Measurements from ENCODE around the gene FUT4.
"Not testable (repeated sequence)": the region's sequence is repeated elsewhere in the genome, so short reads cannot be mapped to it uniquely, and the experiment has no call there.

Gene FUT4, protein sequence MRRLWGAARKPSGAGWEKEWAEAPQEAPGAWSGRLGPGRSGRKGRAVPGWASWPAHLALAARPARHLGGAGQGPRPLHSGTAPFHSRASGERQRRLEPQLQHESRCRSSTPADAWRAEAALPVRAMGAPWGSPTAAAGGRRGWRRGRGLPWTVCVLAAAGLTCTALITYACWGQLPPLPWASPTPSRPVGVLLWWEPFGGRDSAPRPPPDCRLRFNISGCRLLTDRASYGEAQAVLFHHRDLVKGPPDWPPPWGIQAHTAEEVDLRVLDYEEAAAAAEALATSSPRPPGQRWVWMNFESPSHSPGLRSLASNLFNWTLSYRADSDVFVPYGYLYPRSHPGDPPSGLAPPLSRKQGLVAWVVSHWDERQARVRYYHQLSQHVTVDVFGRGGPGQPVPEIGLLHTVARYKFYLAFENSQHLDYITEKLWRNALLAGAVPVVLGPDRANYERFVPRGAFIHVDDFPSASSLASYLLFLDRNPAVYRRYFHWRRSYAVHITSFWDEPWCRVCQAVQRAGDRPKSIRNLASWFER

DNA sequence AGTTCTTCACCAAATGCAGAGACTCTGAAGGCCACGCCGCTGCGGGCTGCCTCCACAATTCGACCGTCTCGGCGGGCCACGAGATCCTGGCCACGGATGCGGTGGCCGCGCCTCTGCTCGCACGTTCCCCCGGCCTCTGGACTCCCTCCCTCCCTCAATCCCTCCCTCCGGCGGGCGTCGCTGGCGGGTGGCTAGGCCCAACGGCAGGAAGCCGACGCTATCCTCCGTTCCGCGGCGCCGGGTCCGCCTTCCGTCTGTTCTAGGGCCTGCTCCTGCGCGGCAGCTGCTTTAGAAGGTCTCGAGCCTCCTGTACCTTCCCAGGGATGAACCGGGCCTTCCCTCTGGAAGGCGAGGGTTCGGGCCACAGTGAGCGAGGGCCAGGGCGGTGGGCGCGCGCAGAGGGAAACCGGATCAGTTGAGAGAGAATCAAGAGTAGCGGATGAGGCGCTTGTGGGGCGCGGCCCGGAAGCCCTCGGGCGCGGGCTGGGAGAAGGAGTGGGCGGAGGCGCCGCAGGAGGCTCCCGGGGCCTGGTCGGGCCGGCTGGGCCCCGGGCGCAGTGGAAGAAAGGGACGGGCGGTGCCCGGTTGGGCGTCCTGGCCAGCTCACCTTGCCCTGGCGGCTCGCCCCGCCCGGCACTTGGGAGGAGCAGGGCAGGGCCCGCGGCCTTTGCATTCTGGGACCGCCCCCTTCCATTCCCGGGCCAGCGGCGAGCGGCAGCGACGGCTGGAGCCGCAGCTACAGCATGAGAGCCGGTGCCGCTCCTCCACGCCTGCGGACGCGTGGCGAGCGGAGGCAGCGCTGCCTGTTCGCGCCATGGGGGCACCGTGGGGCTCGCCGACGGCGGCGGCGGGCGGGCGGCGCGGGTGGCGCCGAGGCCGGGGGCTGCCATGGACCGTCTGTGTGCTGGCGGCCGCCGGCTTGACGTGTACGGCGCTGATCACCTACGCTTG is at the start of gene FUT4:
Gene FUT4, plus strand, starts transcription at position 227 of the 951 bp plus-strand sequence. Its CDS starts 213 bp downstream, at position 440.
- DNase-seq: peak; percentile 86 to 97 (median 92)

DNA sequence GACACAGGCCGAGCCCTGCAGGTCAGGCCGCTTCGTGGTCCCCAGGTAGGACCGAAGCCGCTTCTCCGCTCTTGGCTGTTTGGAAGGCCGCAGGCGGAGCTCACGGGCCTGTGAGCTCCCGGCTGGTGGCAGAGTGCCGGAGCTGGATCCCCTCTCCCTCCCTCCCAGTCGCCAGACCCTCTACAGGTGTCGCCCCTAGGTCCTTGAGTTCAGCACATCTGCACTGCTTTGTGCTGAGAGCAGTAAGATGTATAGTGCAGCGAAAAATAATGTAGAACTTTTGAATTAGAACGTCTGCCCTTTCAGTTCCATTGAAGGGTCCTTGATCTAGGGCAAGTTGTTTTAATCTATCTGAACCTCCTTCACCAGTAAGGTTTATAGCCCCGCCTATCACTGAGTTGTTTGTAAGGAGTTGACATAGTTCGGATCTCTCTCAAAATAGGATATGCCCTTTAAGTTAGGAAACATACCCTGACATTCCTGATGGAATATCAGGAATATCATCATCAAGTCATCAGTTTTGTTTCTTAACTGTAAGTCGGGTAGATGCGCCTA is 49.5 kb upstream of the FUT4 start:
- DNase-seq: no peak

DNA sequence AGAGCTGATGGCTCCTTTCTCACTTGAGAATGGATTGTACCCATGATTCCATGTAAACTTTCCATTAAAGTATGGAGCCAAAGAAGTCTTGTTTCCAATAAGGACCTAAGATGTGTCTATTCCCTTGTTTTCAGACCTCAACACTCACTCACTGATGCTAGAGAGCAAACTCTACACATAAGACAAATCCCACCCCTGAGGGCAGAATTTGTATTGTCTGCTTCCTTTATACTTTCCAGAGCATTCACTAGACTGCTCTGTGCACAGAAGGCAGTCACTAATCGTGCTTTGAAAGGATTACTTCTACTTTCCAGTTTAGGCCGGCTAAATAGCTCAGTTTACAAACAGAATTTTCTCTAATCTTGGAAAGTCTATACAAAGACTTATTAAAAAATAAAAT is 43.5 kb upstream of the FUT4 start:
- no peak for DNase-seq

DNA sequence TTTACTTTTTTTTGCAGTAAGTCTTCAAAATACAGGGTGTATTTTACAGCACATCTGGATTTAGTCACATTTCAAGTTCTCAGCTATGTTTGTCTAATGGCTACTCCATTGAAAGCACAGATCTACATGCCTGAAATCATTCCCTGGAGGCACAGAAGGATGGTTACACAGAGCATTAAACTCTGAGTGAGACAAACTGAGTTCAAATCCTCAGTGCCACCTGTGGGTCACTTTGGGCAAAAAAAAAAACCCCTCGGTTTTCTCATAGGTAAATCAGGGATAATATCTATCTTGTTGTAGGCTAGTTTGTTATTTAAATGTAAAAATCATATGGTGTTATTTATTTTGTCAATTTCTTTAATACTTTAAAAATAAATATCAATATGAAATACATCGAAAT is 42.2 kb upstream of the FUT4 start:
- DNase-seq: no peak

DNA sequence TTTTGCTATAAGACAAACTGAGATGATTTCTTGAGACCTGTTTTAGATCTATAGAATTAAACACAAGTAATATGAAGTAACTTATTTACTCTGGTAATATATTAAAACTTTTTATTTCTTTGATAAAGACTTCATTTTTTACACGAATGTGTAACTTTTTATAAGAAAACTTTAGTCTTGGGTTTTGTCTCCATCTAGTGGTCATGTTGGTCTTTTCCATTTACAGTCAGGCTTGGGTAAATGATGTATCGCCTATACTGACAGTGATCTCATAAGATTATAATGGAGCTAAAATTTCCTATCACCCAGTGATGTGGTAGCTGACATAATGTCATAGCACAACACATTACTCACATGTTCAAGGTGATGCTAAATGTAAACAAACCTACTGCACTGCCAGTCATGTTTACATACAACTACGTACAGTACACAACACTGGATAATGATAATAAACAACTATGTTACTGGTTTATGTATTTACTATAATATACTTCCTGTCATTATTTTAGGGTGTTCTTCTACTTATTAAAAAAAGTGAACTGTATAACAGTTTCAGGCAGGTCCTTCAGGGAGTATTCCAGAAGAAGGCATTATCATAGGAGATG is 38.9 kb upstream of the FUT4 start:
- DNase-seq: peak in 2 of 3 experiments; percentile 63 to 81

DNA sequence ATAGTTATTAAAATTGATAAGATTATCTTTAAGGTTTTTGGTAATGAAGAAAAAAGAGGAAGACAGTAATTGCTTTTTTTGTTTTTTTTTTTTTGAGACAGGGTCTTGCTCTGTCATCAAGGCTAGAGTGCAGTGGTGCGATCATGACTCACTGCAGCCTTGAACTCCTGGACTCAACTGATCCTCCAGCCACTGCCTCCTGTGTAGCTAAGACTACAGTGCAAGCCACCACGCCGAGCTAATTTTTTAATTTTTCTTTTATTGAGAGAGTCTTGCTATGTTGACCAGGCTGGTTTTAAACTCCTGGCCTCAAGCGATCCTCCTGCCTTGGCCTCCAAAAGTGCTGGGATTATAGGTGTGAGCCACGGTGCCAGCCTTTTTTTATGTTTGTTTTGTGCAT is 37.2 kb upstream of the FUT4 start:
- not testable (repeated sequence) for DNase-seq

DNA sequence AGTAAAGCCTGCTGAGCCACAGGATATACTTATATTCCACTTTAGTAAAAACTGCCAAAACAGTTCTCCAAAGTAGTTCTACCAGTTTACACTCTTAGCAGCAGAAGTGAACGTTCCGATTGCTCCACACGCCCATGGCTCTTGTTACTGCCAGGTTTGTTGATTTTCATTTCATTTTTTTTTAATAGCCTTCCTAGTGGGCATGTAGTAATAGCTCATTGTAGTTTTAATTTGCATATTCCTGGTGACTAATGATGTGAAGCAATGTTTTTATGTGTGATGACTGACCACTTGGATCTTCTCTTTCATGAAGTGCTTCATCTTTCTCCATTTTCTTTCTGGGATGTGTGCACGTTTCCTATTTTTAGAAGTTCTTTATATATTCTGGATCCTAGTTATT is 36.2 kb upstream of the FUT4 start:
- DNase-seq: no peak

DNA sequence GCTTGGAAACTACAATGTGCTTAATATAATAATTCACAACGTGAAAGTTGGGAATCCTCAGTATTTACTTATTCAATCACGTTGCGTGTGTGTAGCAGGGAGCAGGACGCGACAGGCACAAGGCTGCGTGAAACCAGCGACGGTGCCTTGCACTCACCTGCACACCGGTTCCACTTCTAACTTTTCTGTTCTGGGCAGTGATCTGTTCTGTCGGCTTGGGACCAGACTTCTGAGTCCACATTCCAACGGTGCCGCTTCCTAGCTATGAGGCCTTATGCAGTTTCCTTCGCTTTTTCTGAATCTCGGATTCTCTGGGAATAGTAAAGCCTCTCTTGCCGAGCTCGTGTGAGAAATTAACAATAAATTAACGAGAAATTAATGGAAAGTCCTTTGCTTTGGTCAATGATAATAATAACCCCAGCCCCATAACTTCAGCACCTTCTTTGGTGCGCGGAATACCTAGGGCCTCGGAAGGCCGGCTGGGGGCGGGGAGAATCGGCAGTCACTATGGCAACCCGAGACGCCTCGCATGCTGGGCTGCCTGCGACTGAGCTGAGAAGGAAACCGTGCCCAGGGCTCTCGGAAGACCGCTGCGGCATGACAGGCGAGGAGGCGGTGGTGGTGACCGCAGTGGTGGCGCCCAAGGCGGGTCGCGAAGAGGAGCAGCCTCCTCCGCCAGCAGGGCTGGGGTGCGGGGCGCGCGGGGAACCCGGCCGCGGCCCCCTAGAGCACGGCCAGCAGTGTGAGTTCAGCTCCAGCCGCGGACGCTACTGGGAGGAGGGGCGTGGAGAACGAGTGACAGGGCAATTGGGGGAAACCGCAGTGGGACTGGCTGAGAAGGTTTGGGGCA is 31.6 kb upstream of the FUT4 start, which contains the start of gene C11orf97:
Gene C11orf97, plus strand, starts transcription at position 530 of the 850 bp plus-strand sequence. Its CDS starts 68 bp downstream, at position 598.
- peak; percentile 47 to 83 (median 71) for DNase-seq

DNA sequence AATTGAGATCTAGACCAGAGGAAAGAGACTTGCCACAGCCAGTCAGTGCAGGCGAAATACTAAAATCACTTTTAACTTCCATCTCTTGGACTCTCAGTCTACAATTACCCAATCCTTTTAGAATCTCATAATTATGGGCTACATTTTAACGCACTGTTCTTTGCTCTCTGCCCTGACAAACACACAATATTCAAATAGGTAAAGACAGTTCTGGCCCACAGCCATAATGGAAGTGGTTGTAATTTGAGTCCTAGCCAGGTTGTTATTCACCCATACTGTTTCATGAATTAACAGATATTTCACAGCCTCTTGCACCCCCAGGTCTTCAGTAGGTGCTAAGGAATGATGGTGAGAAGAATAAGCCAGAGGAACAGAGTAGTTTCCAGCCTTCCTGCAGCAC is 30.6 kb upstream of the FUT4 start:
- DNase-seq: peak; percentile 49 to 86 (median 58)

DNA sequence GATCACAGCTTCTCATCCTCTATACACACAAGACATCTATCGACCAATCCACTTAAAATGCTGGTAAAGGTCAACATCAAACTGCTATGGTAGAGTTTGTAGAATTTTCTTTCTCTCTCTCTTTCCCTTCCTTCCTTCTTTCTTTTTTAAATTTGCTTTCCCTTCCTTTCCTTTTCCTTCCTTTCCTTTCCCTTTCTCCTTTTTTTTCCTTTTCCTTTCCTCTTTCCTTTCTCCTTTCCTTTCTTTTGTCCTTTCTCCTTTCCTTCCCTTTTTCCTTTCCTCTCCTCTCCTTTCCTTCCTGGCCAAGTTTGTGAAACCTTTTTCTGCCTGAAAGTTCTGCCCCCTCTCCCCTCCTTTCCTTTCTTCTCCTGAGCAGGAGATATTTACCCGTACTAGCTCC is 28.3 kb upstream of the FUT4 start:
- no peak for DNase-seq

DNA sequence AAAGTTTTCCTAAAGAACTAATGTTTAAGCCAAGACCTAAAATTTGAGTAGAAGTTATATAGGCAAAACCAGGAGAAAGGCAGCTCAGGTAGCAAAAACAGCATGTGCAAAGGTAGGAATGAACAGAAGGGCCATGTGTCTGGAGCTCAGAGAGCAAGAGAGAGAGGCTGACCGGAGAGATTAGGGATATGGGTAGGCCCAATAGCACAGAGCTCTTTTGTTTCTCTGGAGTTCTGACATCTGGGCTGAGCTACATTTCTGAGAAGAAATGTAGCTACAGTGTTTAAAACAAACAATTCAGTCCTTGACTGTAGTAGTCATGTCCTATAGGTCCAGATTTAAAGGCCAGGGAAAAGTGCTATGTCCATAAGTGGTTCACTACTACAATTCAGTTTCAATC is 27.0 kb upstream of the FUT4 start:
- no peak for DNase-seq

DNA sequence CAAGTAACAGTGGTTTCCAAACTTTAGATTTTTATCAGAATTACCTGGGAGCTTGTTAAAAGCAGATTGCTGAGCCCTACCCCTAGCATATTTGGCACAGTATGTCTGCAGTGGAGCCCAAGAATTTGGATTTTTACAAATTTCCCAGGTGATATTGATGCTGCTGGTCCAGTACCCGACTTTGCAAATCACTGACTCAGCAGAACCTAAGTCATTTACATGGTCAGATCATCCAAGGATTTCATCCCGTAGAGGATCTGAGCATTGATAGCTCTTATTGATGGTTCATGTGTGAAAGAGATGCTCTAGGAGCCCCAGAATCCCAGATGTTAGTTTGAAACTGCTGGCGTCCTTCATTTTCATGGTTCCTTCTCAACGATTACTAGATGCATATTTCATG is 25.4 kb upstream of the FUT4 start:
- DNase-seq: no peak

DNA sequence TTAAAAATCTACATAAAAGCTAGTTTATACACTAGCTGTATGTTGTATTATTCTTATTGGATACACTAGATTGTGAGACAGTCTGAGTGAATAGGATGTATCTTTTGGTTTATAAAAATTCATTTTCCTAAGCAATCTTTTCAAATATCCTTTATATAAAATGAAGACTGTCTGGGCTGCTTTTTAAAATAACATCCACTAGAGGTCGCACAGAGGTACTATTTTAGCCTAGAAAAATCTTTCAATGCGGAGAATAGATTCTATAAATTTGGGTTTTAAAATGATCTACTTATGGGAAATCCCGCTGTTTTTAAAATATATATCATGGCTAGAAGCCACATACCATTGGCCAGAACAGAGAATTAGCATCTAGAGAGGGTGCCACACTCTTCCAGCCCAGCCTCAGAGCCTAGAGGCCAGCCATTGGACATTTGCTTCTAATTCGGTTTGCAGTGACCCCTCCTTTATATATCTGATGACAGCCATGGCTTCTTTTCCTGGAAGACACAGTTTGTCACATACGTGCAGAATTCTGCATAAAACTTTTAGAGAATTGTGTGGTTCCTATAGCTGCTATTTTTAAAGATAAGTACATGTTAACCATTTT is 24.1 kb upstream of the FUT4 start:
- DNase-seq: peak in 2 of 3 experiments; percentile 30 to 62

DNA sequence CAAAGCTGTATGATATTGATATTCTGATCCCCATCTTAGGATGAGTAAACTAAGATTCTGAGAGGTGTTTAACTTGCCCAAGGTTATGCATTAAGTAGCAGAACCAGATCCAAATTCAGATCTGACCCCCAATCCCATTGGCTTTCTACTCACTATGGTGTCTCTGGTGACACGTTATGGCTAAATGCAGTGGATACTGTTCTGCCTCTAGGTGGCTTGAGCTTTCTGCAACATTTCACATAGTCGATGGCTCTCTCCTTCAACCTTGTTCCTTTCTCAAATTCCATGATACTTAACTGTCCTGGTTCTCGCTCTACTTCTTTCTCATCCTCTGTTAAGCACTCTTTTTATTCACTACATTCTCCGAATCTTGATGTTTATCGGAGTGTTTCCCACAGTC is 22.0 kb upstream of the FUT4 start:
- DNase-seq: no peak

DNA sequence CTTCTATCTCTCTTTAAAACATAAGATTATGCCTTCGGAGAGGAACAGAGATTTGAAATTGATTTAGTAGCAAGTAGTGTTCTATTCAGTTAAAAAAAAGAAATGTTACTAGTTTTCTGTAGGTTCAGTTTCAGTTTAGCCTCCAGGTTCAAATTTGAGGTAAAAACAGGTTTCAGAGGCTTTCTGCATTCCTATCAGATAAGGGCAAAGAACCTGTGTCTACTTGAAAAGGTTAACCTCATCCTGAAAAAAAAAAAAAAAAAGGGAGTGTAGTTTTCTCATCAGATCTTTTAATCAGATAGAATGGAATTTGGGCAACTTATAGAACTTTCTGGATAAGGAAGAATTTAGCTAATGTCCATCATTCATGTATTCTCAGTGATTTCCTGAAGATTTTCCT is 19.4 kb upstream of the FUT4 start:
- no peak for DNase-seq

DNA sequence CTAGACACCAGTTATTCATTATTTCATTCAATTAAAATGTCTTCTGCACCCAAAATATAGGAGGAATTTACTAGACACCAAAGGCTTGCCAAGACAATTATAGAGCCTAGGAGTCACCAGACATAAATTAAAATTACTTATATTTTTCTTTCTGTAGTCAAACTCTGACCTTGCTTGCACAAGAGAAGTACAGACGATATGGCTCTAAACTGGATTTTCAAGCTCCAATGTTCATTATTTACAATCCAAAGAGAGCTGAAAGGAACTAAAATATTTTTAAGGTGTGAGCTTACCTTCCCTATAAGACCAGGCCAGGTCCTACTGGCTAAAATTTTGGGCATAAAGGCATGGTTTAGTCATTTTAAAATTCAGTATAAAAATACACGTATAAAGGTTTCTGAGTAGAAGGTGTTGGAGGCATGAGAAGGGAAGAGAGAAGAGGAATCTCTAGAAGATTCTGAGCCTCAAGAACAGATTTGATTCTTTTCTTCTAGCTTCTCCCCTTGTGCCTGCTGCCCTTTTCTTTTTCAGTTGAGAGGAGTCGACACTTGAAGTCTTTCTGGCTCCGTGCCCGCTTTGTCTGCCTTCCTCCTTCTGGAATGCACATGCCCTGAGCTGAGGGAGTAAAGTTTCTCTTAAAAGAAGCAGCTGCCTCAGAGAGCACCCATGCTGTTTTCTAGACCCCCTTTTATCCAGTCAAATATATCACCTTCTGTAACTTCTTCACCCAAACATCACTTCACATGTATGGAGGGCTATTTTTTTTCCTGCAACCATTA is 18.0 kb upstream of the FUT4 start:
- DNase-seq: peak in 2 of 3 experiments; percentile 4 to 15

DNA sequence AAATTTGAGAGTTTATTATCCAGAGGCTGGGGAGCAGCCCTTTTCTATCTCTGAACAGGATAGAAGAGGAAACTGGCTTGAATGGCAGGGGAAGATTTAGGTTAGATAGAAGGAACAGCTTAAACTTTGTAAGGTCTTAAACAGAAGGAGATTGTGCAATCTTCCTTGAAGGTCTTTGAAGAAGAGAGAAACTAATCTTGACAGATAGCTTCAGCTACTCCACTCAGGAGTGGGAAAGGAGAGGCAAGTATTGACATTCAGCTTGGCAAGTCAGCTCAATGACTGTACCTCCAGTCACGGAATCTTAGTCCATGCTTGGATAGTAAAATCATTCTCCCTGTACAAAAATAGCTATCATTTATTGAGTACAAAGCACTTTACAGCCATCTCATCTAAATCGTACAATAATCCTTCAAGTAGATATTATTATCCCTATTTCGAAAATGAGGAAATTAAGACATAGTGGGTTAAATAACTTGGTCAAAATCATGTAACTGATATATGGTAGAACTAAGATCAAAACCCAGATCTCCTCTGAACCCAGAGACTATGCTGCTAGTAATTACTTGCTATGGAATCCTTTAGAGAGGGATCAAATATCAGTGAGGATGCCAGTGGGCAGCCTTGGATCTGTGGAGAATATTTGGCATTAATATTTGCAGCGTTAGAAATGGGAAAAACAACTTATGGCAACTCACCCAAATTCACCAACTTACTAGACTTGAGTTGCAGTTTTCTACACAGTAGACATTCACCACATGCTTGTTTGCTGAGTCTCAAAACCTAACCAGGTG is 16.9 kb upstream of the FUT4 start:
- no peak for DNase-seq

DNA sequence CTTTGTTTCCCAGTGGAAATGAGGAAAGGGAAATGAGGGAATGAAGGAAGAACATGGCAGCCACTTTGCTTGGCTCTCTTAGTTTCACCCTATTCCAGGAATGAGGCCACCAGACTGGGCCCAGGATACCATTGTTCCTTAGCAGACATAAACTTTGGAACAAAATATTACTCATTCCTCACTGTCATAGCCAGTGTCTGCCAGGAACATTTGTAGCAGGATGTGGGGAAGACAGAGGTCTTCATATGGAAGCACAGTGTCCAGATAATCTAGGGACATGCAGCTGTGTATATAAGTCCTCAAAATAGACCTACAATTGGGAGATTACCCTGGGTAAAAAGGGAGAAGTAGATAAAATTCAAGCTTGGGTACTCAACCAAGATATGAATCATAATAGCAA is 15.2 kb upstream of the FUT4 start:
- DNase-seq: no peak

DNA sequence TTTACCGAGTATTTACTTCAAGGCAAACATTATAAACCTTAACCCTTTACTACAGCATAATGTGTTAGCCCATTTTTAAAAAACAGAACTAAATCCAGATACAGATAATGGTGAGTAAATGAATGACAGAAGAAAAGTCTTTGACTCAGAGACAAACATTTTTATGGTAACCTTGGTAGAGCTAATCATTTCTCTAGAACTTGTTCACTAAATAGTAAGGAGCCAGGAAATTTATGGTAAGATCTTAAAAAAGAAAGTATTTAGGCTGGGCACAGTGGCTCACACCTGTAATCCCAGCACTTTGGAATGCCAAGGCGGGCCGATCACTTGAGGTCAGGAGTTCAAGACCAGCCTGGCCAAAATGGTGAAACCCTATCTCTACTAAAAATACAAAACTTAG is 11.5 kb upstream of the FUT4 start:
- no peak for DNase-seq

DNA sequence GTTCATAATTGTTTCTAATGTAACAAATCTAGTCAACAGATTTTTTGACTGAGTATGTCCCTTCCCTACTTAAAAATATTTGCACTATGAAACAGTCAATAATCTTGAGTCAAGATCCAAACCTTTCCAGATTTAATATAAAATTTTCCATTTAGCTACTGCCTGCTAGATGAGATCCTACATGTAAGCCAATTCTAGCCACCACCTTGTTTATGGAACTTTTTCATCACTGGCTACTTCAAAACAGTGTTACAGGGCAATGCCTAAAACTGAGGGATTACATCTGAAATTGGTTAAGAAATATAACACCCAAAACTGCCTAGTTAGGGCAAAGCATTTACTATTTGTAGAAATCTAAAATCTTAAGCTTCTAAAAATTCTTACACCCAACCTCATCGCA is 10.5 kb upstream of the FUT4 start:
- DNase-seq: no peak

All from NCI-H1417 (cell line).